ENCODE data around the gene PDE6B. TPM values are rescaled to one million over a fixed set of nuclear protein-coding genes. Genes with fewer than 3 reads are reported as not detected.
"Not testable (repeated sequence)": the region's sequence is repeated elsewhere in the genome, so short reads cannot be mapped to it uniquely, and the experiment has no call there.

The PDE6B gene
- polyA plus RNA-seq, 5 donors: 15.0 to 19.0 (median 16.1) TPM

DNA sequence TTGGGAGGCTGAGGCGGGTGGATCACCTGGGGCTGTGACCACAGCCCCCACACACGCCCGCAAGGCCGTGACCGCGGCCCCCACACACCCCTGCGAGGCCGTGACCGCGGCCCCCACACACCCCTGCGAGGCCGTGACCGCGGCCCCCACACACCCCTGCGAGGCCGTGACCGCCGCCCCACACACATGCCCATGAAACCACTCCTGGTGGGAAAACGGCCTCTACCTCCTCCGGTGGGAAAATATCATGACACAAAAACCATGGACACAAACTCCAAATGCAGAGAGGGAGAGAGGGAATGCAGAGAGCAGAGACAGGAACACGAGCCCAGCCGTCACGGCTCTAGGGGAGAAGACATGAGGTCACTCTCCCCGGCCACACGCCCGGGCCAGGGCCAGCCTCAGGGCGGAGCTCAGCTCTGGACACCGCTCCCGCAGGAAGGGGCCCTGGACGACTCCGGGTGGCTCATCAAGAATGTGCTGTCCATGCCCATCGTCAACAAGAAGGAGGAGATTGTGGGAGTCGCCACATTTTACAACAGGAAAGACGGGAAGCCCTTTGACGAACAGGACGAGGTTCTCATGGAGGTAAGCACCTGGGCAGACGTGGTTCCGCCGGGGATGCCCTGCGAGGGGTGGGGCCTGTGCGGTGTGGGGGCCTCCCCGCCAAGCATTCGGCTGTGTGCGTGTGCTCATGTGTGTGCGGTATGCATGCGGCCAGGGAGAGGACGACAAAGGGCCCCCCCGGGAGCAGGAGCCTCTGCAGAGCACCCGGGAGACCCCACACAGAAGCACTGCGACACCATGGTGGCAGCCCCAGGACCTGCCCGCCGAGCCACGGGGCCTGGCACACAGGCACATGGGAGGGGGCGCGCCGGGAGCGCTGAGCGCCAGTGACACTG, 31.3 kb downstream of the PDE6B start:
- no peak for DNase-seq

DNA sequence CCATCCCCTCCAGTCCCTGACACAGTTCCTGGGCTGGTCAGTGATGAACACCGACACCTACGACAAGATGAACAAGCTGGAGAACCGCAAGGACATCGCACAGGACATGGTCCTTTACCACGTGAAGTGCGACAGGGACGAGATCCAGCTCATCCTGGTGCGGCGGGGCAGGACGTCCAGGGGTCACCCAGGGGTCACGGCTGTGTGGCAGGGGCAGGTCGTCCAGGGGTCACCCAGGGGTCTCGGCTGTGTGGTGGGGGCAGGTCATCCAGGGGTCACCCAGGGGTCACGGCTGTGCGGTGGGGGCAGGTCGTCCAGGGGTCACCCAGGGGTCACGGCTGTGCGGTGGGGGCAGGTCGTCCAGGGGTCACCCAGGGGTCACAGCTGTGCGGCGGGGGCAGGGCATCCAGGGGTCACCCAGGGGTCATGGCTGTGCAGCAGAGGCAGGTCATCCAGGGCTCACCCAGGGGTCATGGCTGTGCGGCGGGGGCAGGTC, 32.0 kb downstream of the PDE6B start:
- DNase-seq: no peak

DNA sequence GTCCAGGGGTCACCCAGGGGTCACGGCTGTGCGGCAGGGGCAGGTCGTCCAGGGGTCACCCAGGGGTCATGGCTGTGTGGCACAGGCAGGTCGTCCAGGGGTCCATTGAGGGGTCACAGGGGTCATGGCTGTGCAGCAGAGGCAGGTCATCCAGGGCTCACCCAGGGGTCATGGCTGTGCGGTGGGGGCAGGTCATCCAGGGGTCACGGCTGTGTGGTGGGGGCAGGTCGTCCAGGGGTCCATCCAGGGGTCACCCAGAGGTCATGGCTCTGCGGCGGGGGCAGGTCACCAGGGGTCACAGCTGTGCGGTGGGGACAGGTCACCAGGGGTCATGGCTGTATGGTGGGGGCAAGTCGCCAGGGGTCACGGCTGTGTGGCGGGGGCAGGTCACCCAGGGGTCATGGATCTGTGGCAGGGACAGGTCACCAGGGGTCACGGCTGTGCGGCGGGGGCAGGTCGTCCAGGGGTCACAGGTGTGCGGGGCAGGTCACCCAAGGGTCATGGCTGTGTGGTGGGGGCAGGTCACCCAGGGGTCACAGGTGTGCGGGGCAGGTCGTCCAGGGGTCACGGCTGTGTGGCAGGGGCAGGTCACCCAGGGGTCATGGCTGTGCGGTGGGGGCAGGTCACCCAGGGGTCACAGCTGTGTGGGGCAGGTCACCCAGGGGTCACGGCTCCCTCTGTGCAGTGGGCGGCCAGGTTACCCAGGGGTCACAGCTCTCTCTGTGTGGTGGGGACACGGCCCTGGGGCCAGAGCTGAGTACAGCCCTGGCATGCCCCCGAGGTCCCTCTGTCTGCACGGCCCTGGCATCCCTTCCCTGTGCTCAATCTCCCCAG, 32.7 kb downstream of the PDE6B start:
- DNase-seq: no peak

DNA sequence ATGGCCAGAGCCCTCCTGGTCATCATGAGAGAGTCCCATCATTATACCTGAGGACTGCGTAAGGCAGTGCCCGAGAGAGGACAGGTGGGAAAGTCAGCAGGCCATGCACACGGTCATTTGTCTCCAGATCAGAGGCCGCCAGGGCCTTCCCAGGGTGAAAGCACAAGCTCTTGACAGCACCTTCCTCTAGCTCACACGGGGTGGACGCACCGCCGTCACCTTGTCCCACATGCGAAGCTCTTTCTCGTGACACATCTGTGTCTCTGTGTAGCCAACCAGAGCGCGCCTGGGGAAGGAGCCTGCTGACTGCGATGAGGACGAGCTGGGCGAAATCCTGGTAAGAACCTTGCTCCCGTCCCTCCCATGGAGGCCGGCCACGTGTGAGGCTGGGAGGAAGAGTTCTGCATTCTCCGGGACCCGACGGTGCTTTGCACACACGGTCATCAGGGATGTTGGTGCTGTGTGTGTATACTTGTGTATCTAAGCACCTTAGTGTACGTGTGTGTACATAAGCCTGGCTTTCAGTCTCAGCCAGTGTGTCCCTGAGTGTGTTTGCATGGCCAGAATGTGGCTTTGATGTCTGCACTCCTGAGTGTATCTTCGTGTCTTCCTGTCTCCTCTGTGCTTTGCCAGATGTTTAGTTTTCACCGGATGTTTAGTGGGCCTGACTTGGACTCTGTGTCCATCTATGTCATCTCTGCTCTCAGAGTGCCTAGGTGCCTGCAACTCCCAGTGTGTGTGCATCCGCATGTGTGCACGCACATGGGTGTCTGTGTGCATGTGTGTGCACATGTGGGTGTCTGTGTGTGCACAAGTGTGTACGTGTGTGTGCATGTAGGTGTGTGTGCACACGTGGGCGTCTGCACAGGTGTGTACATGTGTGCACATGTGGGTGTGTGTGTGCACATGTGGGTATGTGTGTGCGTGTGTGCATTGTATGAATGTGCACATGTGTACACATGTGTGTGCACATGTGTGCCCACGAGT, 33.6 kb downstream of the PDE6B start:
- DNase-seq: no peak

DNA sequence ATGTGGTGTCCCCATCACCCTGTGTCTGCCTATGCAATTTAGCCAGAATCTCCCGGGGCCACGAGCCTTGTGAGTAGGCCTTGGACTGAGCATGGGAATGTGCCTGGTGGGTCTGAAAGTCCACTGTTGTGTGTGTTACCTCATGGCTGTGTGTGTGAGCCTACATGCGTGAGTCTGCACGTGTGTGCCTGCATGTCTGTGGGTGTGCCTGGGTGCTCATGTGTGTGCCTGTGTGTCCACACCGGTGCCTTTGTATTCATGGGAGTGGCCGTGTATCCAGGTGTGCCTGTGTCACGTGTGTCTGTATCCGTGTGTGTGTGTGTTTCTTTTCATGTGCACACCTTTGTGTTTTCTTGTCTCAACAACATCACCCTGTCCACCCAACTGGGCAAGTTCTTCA, 34.5 kb downstream of the PDE6B start:
- DNase-seq: no peak

DNA sequence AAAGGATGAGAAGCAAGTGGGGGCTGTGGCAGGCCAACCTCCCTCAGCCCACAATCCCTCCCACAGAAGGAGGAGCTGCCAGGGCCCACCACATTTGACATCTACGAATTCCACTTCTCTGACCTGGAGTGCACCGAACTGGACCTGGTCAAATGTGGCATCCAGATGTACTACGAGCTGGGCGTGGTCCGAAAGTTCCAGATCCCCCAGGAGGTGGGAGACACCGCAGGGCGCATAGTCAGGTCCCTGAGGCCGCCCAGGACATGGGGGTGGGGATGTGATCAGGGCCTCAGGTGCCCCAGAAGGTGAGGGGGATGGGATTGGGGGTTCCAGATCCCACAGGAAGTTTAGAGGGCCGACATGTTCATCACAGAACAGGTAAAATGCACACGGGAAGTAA, 35.0 kb downstream of the PDE6B start:
- no peak for DNase-seq

DNA sequence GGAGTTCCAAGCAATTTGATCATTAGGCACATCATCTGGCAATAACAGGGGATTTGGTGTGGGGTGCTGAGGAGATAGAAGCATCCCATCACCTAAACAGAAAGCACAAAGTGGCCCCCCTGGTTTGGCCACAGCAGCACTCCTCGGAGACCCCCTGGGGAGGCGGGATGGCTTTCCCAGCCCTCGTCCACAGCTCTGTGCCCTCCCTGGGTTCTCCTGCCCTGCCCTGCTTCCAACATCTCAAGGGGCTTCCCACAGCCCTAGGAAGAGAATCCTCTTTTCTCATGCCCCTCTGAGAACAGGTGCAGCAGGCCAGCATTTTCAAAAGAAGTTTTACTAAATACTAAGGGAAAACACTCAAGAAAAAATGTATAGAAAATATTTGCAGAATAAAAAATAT, 35.9 kb downstream of the PDE6B start:
- no peak for DNase-seq

DNA sequence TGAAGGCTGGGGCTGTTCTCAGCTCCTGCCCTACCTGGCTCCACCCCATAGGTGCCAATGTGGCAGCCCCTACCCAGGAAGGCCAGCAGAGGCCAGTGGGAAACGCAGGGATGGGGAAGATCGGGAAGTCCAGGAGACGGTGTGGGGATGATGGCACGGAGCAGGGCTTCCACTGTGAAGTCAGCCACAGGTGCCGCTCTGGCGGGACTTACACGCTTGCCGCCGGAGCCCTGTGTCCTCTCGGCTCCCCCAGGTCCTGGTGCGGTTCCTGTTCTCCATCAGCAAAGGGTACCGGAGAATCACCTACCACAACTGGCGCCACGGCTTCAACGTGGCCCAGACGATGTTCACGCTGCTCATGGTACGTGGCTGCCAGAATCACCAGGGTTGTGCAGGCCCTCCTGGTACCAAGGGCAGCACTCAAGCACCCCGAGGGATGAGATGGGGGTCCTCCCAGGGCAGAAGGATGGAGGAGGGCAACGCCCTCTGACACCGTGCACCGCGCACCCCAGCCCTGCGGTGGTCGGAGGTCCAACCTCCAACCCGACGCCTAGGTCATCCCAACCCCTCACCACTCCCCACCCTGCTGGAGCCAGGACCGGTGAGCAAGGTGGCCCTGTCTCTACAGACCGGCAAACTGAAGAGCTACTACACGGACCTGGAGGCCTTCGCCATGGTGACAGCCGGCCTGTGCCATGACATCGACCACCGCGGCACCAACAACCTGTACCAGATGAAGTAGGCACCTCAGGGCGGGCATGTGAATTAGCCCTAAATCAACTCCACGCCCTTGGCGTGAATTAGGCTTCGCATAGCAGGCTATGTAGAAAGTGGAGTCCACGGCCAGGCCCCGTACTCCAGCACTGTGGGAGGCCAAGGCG, 36.7 kb downstream of the PDE6B start:
- DNase-seq: no peak

DNA sequence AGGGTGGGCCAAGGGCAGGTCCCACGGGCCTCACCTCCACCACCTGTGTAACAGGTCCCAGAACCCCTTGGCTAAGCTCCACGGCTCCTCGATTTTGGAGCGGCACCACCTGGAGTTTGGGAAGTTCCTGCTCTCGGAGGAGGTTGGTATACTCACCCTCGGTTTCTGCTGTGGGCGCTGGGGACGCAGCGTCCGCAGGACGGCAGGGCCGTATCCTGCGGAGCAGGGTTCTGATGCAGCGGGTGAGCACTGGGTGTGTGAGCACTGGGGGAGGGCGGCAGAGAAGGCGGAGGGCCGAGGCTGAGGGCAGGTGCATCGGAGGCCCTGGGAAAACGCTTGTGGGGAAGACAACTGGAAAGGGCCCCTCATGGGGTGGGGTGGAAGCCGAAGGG, 37.7 kb downstream of the PDE6B start:
- no peak for DNase-seq

DNA sequence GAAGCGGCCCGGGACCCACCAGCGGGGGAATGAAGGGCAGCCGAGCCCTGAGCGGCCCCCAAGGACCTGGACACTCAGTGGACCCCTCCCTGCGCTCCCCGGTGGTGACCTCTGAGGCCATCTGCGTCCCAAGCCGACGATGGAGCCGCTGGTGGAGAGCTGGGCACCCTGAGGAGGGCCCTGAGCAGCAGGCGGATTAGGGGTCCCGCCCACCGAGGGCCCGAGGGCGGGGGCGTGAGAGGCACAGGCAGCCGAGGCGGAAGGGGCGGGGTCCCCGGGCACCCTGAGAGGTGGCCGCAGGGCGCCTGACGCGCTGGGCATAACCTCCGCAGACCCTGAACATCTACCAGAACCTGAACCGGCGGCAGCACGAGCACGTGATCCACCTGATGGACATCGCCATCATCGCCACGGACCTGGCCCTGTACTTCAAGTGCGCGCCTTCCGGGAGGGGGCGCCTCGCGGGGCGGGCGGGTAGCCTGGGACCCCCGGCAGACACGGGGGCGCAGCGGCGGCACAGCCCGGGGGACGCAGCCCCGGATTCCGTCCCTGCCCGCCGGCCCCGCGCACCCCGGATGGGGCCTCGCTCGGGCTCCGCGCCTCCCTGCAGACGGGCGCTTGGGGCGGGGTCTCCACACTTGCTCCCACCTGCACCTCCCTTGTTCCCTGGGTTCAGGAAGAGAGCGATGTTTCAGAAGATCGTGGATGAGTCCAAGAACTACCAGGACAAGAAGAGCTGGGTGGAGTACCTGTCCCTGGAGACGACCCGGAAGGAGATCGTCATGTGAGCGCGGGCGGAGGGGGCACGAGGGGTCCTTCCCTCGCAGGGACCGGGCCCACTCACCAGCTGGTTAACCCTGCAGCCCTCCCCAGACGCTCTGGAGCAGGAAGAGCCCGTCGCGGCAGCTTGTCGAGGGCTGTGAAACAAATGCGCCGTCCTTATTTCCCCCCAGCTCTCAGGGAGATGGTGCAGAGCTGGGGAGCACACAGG, 38.4 kb downstream of the PDE6B start:
- peak in 1 of 2 donors; percentile 55 for DNase-seq

DNA sequence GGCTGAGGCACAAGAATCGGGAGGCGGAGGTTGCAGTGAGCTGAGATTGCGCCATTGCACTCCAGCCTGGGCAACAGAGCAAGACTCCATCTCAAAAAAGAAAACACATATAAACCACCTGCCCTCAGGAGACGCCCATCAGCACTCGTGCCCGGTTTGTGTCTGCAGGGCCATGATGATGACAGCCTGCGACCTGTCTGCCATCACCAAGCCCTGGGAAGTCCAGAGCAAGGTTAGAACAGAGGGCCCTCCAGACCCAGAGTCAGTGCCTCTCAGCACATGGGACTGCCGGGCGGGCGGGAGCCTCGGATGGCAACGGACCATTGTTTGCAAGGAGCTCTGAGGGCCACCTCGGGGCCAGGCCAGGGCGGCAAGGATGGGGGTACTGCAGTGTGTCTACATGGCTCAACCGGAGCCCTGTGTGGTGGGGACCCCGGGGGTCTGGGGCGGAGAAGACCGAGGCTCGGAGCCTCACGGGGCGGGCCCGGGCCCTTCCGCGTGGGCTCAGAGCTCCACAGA, 39.4 kb downstream of the PDE6B start:
- DNase-seq: no peak

DNA sequence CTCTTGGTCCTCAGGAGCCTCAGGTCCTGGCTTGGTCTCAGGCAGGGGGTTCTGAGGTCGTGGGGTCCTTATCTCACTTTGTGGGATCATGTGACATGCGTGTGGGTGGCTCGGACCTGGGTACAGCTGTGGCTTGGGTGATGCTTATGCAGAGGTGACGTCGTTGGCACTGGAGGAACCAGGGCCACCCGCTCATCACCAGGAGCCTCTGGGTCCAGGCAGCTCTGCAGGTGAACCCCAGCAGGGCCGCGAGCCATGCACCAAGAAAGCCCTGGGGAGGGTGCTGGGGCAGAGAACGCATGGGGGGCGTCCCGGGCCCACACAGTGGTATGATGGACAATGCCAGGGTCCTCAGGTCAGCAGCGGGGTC, 40.0 kb downstream of the PDE6B start:
- no peak for DNase-seq

DNA sequence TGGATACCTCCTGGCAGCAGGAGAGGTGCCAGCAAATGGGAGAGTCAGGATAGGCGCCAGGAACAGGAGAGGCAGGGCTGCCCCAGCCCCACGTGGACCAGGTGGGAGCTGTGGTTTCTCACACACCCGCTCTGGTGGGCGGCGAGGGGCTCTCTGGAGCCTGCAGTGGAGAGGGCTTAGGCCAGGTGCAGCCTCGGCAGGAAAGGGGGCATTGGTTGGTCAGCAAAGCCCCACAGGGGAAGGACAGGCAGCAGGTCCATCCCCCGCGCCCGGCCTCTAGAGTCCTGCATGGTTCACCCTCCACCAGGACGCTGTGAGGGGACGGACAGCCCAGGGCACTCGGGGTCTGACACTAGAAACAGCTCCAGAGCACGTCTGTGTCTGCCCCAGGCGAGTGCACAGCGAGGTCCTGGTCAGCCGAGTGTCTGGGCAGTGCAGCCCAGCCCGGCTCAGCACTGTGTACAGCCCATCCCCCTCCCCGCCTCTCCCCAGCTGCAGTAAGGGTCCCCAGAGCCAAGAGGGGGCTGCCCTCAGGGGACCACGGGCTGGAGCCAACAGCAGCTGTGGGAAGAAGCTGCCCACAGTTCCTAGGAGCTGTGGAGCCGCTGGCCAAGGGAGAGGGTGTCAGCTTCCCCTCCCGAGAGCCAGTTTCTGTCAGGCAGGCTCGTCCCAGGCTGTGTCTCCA, 40.5 kb downstream of the PDE6B start:
- no peak for DNase-seq

DNA sequence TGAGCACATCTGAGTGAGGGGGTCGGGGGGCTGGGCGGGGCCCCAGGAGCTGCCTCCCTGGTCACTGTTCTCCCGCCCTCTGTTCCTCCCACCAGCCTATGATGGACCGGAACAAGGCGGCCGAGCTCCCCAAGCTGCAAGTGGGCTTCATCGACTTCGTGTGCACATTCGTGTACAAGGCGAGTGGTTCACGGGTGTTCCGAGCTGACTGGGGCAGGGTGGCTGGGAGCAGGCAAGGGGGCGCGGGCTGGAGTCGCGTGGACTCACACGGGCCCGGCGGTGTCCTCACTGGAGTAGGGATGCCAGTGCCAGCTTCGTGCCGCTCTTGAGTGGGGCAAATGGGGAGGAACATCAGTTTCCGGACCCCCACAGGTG, 41.0 kb downstream of the PDE6B start:
- DNase-seq: no peak

DNA sequence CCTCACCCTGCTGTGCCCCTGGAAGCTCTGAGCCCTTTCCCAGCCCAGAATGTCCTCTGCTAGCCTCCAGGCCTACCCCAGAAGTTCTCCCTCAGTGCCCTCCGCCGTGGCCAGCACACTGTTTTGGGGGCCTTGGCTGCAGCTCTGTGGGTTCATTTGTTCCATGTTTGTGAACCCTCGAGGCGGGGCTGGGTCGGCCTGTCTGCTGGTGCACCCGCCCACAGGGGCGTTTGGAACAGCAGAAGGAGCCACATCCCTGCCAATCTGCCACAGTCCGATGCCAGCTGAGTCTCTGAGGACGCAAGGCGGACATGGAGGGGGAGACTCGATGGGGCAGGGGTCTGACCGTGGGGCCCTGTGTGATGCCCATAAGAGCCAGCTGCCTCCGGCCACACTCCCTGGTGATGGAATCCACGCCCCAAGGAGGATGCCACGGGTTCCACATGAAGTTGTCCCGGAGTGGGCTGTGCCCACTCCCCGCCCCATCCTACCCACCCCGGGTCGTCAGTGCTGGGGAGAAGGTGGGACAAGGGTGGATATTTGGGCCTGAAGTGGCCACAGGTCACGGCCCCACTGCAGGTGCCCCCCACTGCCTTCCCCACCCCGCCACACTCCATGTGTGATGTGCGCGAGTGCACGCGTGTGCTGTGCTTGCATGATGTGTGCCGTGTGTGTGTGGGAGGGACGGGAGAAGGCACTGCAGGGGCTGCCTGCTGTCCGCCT, 41.6 kb downstream of the PDE6B start:
- no peak for DNase-seq

DNA sequence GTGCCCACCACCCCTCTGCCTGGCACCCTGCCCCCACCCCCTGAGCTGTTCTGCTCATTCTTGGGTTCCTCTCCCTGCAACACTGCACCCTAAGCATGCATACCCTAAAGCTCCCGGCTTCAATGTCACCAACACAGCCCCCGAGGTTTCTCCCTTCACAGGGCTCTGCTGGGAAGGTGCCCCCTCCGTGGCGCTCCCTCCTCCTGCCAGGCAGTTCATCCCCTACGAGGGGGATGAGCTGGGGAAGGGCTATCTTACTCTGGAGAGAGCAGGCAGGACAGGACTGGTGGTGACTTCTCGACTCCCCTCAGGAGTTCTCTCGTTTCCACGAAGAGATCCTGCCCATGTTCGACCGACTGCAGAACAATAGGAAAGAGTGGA, 42.2 kb downstream of the PDE6B start:
- DNase-seq: no peak

DNA sequence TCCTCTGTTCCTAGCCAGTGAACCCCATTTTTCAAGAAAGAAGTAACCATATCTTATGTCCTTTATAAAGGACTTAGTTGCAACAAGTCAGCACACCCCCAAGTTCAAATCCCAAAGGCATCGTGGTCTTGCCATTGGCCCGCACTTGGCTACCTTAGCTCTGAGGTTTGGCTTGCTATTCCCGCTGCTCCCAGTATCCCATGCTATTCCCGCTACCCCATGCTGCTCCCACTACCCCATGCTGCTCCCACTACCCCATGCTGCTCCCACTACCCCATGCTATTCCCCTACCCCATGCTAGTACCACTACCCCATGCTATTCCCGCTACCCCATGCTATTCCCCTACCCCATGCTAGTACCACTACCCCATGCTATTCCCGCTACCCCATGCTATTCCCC, 42.8 kb downstream of the PDE6B start:
- DNase-seq: not testable (repeated sequence)

All from right lung (tissue), 5 donors.